ENCODE data around the gene P2RX3.

P2RX3 gene

GRCh38 chr11:57309106-57310059, 28.8 kb upstream of the P2RX3 start:
- in situ Hi-C loops (cut with MboI; ENCODE audit: low sequenced_read_pairs): no loop called here

- in situ Hi-C loops (cut with MboI; ENCODE audit: low sequenced_read_pairs): no loop called here
Observed at GRCh38 chr11:57310091-57310490, 28.1 kb upstream of the P2RX3 start.

GRCh38 chr11:57310630-57311086, 27.5 kb upstream of the P2RX3 start:
- in situ Hi-C loops (cut with MboI; ENCODE audit: low sequenced_read_pairs): no loop called here

GRCh38 chr11:57311109-57311936, 26.8 kb upstream of the P2RX3 start:
- in situ Hi-C loops (cut with MboI; ENCODE audit: low sequenced_read_pairs): no loop called here

- in situ Hi-C loops (cut with MboI; ENCODE audit: low sequenced_read_pairs): no loop called here
Observed at GRCh38 chr11:57312511-57313021, 25.6 kb upstream of the P2RX3 start.

GRCh38 chr11:57313071-57313787, 24.9 kb upstream of the P2RX3 start:
- in situ Hi-C loops (cut with MboI; ENCODE audit: low sequenced_read_pairs): no loop called here

GRCh38 chr11:57313788-57314135, 24.4 kb upstream of the P2RX3 start:
- in situ Hi-C loops (cut with MboI; ENCODE audit: low sequenced_read_pairs): no loop called here

- in situ Hi-C loops (cut with MboI; ENCODE audit: low sequenced_read_pairs): no loop called here
Observed at GRCh38 chr11:57314221-57314973, 23.8 kb upstream of the P2RX3 start.

GRCh38 chr11:57315491-57315890, 22.7 kb upstream of the P2RX3 start:
- in situ Hi-C loops (cut with MboI; ENCODE audit: low sequenced_read_pairs): no loop called here

GRCh38 chr11:57316017-57316416, 22.1 kb upstream of the P2RX3 start:
- in situ Hi-C loops (cut with MboI; ENCODE audit: low sequenced_read_pairs): no loop called here

- in situ Hi-C loops (cut with MboI; ENCODE audit: low sequenced_read_pairs): no loop called here
Observed at GRCh38 chr11:57318178-57318577, 20.0 kb upstream of the P2RX3 start.

- in situ Hi-C loops (cut with MboI; ENCODE audit: low sequenced_read_pairs): no loop called here
Observed at GRCh38 chr11:57320067-57320718, 18.0 kb upstream of the P2RX3 start.

GRCh38 chr11:57320719-57321387, 17.3 kb upstream of the P2RX3 start:
- in situ Hi-C loops (cut with MboI; ENCODE audit: low sequenced_read_pairs): no loop called here

GRCh38 chr11:57321388-57322255, 16.5 kb upstream of the P2RX3 start:
- in situ Hi-C loops (cut with MboI; ENCODE audit: low sequenced_read_pairs): no loop called here

GRCh38 chr11:57322256-57323166, 15.6 kb upstream of the P2RX3 start:
- in situ Hi-C loops (cut with MboI; ENCODE audit: low sequenced_read_pairs): no loop called here

GRCh38 chr11:57323167-57323854, 14.8 kb upstream of the P2RX3 start:
- in situ Hi-C loops (cut with MboI; ENCODE audit: low sequenced_read_pairs): no loop called here

GRCh38 chr11:57323855-57324153, 14.3 kb upstream of the P2RX3 start:
- in situ Hi-C loops (cut with MboI; ENCODE audit: low sequenced_read_pairs): no loop called here
